PC-9 (cell line): ENCODE measurements around the gene NUTM1.

ENCODE experiments used
- CTCF ChIP-seq: fragments of 200-600 bp; sonication (generic); conservative IDR thresholded peaks from 2 replicates; pipeline ENCODE4 v1.6.1; 2017; ENCODE audit warnings: mixed run types, antibody characterized with exemption, mild to moderate bottlenecking, moderate library complexity
- EZH2 ChIP-seq: fragments of 200-600 bp; sonication (generic); IDR thresholded peaks from 2 replicates; pipeline ENCODE4 v1.8.0; 2017; ENCODE audit warnings: antibody characterized with exemption, low read depth

GRCh38 chr15:34301058-34301457 lies 42.1 kb upstream of the NUTM1 start:
- TF ChIP-seq CTCF, result no peak
- TF ChIP-seq EZH2, result no peak
